ENCODE data around the gene SNX1.

GRCh38 chr15:64082757-64083156 is 13.0 kb upstream of the SNX1 start:
- no peak for TF ChIP-seq SIRT6 (IDR thresholded peaks at IDR 0.05; ENCODE audit: low read length)
- TF ChIP-seq, protein P1, sequence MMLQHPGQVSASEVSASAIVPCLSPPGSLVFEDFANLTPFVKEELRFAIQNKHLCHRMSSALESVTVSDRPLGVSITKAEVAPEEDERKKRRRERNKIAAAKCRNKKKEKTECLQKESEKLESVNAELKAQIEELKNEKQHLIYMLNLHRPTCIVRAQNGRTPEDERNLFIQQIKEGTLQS (IDR thresholded peaks at IDR 0.05; ENCODE audit: insufficient read depth, low read depth, low read length) = no peak
- TF ChIP-seq, protein P2, sequence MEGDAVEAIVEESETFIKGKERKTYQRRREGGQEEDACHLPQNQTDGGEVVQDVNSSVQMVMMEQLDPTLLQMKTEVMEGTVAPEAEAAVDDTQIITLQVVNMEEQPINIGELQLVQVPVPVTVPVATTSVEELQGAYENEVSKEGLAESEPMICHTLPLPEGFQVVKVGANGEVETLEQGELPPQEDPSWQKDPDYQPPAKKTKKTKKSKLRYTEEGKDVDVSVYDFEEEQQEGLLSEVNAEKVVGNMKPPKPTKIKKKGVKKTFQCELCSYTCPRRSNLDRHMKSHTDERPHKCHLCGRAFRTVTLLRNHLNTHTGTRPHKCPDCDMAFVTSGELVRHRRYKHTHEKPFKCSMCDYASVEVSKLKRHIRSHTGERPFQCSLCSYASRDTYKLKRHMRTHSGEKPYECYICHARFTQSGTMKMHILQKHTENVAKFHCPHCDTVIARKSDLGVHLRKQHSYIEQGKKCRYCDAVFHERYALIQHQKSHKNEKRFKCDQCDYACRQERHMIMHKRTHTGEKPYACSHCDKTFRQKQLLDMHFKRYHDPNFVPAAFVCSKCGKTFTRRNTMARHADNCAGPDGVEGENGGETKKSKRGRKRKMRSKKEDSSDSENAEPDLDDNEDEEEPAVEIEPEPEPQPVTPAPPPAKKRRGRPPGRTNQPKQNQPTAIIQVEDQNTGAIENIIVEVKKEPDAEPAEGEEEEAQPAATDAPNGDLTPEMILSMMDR (IDR thresholded peaks at IDR 0.05; ENCODE audit: control extremely low read depth in 1 of 3, insufficient read depth in 1 of 3, low read depth in 1 of 3, low read length in 3 of 3) = no peak
- TF ChIP-seq POLR2A (IDR thresholded peaks at IDR 0.05; ENCODE audit: control extremely low read depth in 1 of 2, low read depth in 2 of 2, low read length in 2 of 2) = no peak
- TF ChIP-seq, protein P3, sequence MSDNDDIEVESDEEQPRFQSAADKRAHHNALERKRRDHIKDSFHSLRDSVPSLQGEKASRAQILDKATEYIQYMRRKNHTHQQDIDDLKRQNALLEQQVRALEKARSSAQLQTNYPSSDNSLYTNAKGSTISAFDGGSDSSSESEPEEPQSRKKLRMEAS (IDR thresholded peaks at IDR 0.05) = no peak
- no peak for TF ChIP-seq CREB1 (IDR thresholded peaks at IDR 0.05)
- TF ChIP-seq TAF1 (IDR thresholded peaks at IDR 0.05; ENCODE audit: low read depth, low read length) = no peak
- no peak for TF ChIP-seq KDM5A (IDR thresholded peaks at IDR 0.05; ENCODE audit: low read length)

Measured in H1 (cell line).